Measurements from ENCODE around the gene COBL.

The COBL gene

DNA sequence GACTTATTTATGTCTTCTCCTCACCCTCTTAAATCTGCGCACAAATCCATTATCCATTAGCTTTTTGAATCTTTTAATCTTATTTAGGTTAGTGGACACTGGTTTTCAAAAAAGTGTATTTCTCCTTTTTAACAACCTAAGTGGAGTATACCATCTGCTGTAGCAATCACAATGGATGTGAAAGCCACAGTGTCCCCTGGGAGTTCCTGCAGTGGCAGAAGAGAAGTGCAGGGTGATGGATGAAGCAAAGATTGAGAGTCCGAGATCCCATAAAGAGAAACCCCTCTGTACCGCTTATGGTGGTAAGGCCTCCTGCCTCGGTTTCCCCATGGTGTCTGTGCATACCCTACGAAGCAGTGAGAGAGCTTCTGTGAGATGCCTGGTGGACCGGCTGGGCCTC is 236.4 kb downstream of the COBL start:
- H3K27ac ChIP-seq: no peak overlapping the region
- no peak overlapping the region for H3K4me3 ChIP-seq (ENCODE audit: low read depth in 1 of 2, low read length in 1 of 2)
- TF ChIP-seq, protein P1, sequence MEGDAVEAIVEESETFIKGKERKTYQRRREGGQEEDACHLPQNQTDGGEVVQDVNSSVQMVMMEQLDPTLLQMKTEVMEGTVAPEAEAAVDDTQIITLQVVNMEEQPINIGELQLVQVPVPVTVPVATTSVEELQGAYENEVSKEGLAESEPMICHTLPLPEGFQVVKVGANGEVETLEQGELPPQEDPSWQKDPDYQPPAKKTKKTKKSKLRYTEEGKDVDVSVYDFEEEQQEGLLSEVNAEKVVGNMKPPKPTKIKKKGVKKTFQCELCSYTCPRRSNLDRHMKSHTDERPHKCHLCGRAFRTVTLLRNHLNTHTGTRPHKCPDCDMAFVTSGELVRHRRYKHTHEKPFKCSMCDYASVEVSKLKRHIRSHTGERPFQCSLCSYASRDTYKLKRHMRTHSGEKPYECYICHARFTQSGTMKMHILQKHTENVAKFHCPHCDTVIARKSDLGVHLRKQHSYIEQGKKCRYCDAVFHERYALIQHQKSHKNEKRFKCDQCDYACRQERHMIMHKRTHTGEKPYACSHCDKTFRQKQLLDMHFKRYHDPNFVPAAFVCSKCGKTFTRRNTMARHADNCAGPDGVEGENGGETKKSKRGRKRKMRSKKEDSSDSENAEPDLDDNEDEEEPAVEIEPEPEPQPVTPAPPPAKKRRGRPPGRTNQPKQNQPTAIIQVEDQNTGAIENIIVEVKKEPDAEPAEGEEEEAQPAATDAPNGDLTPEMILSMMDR (IDR thresholded peaks at IDR 0.05): no peak
- H3K9me3 ChIP-seq: no peaks in the 10 kb centered on the region
- no peaks in the 10 kb centered on the region for H3K27me3 ChIP-seq
- H3K36me3 ChIP-seq: no peaks in the 10 kb centered on the region
- no peaks in the 10 kb centered on the region for H3K4me1 ChIP-seq (ENCODE audit: control insufficient read depth in 1 of 2, insufficient read depth in 1 of 2, low read depth in 1 of 2, low read length in 1 of 2)

DNA sequence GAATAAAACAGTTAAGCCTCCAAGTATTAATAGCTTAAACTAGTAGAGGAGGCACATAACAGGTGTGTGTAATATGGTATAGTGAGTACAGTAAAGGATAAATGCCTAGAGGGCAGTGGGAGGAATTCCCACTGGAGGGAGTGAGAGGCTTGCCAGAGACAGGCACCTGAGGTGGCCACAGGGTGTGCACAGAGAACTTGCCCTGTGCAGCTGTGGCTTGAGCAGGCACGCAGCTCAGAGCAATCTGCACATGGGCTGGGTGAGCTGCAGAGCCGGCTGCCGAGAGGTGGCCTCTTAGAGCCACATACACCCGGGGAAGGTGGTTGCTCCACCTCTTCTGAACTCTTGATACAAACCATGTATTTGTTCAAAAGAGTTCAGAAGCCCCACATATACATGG is 237.1 kb downstream of the COBL start:
- Histone ChIP-seq H3K4me3 (ENCODE audit: low read depth in 1 of 2, low read length in 1 of 2) (no peak overlapping the region), H3K4me1 (ENCODE audit: control insufficient read depth in 1 of 2, insufficient read depth in 1 of 2, low read depth in 1 of 2, low read length in 1 of 2) (no peaks in the 10 kb centered on the region), H3K36me3 (no peaks in the 10 kb centered on the region), H3K27ac (no peak overlapping the region), H3K9me3 (no peaks in the 10 kb centered on the region), H3K27me3 (no peaks in the 10 kb centered on the region)
- TF ChIP-seq, protein P1 (IDR thresholded peaks at IDR 0.05): no peak

DNA sequence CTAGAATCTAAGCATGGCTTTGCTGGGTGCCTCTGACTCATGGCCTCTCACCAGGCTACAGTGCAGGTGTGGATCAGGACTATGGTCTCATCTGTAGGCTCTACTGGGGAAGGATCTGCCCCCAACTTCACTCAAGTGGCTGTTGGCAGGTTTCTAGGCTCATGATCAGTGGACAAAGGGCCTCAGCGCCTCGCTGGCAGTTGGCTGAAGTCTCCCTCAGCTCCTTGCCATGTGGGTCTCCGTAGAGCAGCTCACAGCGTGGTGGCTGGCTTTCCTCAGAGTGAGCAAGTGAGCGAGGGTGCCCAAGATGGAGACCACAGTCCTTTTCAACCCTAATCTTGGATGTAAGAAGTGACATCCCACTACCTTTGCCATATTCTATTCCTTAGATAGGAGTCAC is 238.0 kb downstream of the COBL start:
- no peaks in the 10 kb centered on the region for H3K9me3 ChIP-seq
- no peak overlapping the region for H3K27ac ChIP-seq
- TF ChIP-seq, protein P1 (IDR thresholded peaks at IDR 0.05): no peak
- no peaks in the 10 kb centered on the region for H3K36me3 ChIP-seq
- H3K4me3 ChIP-seq (ENCODE audit: low read depth in 1 of 2, low read length in 1 of 2): no peak overlapping the region
- no peaks in the 10 kb centered on the region for H3K4me1 ChIP-seq (ENCODE audit: control insufficient read depth in 1 of 2, insufficient read depth in 1 of 2, low read depth in 1 of 2, low read length in 1 of 2)
- H3K27me3 ChIP-seq: no peaks in the 10 kb centered on the region

DNA sequence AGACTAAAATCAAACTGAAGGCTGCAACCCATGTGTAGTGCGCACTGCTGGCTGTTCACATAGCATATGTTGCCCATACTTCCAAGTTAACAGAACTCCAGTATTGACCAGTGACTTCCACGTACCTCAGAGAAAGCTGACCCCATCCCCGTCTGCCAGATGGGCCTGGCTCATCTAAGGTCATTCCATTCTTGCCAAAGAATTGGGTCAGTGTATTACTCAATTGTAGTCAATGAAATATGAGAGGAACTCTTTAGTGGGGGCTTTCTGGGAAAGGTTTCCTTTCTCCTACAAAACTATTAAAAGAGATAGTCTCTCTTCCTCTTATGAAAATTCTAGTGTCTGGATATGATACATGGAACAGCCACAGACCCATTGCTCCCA is 238.6 kb downstream of the COBL start:
- no peak overlapping the region for H3K4me3 ChIP-seq (ENCODE audit: low read depth in 1 of 2, low read length in 1 of 2)
- H3K9me3 ChIP-seq: no peaks in the 10 kb centered on the region
- TF ChIP-seq, protein P1 (IDR thresholded peaks at IDR 0.05): no peak
- H3K27ac ChIP-seq: no peak overlapping the region
- H3K27me3 ChIP-seq: no peaks in the 10 kb centered on the region
- H3K4me1 ChIP-seq (ENCODE audit: control insufficient read depth in 1 of 2, insufficient read depth in 1 of 2, low read depth in 1 of 2, low read length in 1 of 2): no peaks in the 10 kb centered on the region
- H3K36me3 ChIP-seq: no peaks in the 10 kb centered on the region

DNA sequence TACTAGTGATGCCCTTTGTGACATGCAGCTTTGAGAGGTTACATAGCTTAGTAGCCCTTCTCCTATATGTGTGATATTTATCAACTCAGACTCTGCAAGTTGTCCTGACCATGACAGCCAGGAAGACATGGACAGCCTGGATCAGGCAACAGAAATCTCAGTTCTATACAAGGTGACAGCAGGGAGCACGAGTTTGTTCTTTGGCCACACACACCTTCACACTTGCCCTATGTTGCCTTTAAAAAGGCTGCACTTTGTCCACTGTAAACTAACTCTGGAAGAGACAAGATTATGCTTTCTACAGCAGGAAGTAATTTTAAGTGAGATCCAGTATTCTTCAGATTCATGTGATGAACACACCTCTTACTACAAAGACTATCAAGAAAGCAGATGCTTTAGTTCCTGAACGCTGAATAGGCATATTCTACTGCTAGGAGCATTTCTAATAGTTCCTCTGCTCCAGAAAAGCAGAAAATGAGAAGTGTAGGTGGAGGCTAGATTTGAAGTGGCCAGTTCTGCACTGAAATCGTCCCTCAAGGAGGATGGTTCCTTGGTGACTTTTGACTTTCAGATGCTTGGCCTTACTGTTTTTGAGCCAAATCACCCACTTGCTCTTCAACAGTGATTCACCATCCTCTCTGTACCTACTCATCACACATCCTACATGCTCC is 239.2 kb downstream of the COBL start:
- TF ChIP-seq, protein P1 (IDR thresholded peaks at IDR 0.05): no peak
- Histone ChIP-seq H3K4me1 (ENCODE audit: control insufficient read depth in 1 of 2, insufficient read depth in 1 of 2, low read depth in 1 of 2, low read length in 1 of 2) (no peaks in the 10 kb centered on the region), H3K27ac (no peak overlapping the region), H3K4me3 (ENCODE audit: low read depth in 1 of 2, low read length in 1 of 2) (no peak overlapping the region), H3K27me3 (no peaks in the 10 kb centered on the region), H3K36me3 (no peaks in the 10 kb centered on the region), H3K9me3 (no peaks in the 10 kb centered on the region)
